Mesenchymal stem cell (in vitro differentiated cells and primary cell): ENCODE results near the gene MTPN.

ENCODE experiments used
- DNase-seq: peaks from one replicate; pipeline ENCODE4 v3.0.0-alpha.2; 2013
- H2AFZ ChIP-seq: one replicate; pipeline ENCODE4 v1.6.1; 2013; ENCODE audit warnings: low read depth, mild to moderate bottlenecking, control low read depth, inconsistent platforms, low read length, moderate library complexity
- H2AK5ac ChIP-seq: 2 replicates; pipeline ENCODE4 v1.6.1; 2013; ENCODE audit warnings: low read length, moderate library complexity, mild to moderate bottlenecking, inconsistent platforms; ENCODE audit not compliant: severe bottlenecking
- H2BK120ac ChIP-seq: one replicate; pipeline ENCODE4 v1.6.1; 2013; ENCODE audit warnings: low read depth, mild to moderate bottlenecking, inconsistent platforms, low read length, moderate library complexity
- H2BK12ac ChIP-seq, 2 experiments: one replicate each; pipeline ENCODE4 v1.6.1; 2013; ENCODE audit warnings: inconsistent platforms in 2 of 2, low read length in 2 of 2, mild to moderate bottlenecking in 2 of 2, moderate library complexity in 2 of 2, control low read depth in 1 of 2
- H2BK15ac ChIP-seq: one replicate; pipeline ENCODE4 v1.6.1; 2013; ENCODE audit warnings: mild to moderate bottlenecking, low read depth, inconsistent platforms; ENCODE audit not compliant: poor library complexity, severe bottlenecking
- H2BK5ac ChIP-seq: 2 replicates; pipeline ENCODE4 v1.6.1; 2013; ENCODE audit warnings: low read depth, mild to moderate bottlenecking, low read length, control low read depth, inconsistent platforms; ENCODE audit not compliant: poor library complexity, severe bottlenecking
- H3K14ac ChIP-seq, 2 experiments: one replicate each; pipeline ENCODE4 v1.6.1; 2013; ENCODE audit warnings: inconsistent platforms in 2 of 2, low read length in 2 of 2, control low read depth in 1 of 2, mild to moderate bottlenecking in 1 of 2, moderate library complexity in 1 of 2
- H3K18ac ChIP-seq, 2 experiments: one replicate each; pipeline ENCODE4 v1.6.1; 2013; ENCODE audit warnings: inconsistent platforms in 2 of 2, low read length in 2 of 2, control low read depth in 1 of 2, low read depth in 1 of 2, mild to moderate bottlenecking in 1 of 2
- H3K23ac ChIP-seq, 2 experiments: one replicate each; pipeline ENCODE4 v1.6.1; 2013; ENCODE audit warnings: inconsistent platforms in 2 of 2, low read length in 2 of 2, mild to moderate bottlenecking in 2 of 2, moderate library complexity in 2 of 2, control low read depth in 1 of 2
- H3K27ac ChIP-seq: 2 replicates; pipeline ENCODE4 v1.5.1; 2013; ENCODE audit warnings: mild to moderate bottlenecking, moderate library complexity, low read length, control low read depth, inconsistent platforms; ENCODE audit not compliant: poor library complexity, severe bottlenecking
- H3K27me3 ChIP-seq, 2 experiments: 2 replicates each; pipeline versions ENCODE4 v1.6.1 to v1.7.0; 2013; ENCODE audit warnings: low read length in 2 of 2, mild to moderate bottlenecking in 2 of 2, moderate library complexity in 2 of 2, control low read depth in 1 of 2, inconsistent platforms in 1 of 2; ENCODE audit not compliant: control insufficient read depth in 1 of 2, insufficient read depth in 1 of 2
- H3K36me3 ChIP-seq, 2 experiments: 2 replicates each; pipeline versions ENCODE4 v1.6.1 to v1.7.0; 2013; ENCODE audit warnings: low read length in 2 of 2, control low read depth in 1 of 2, inconsistent platforms in 1 of 2, low read depth in 1 of 2, mild to moderate bottlenecking in 1 of 2; ENCODE audit not compliant: insufficient read depth in 2 of 2, control insufficient read depth in 1 of 2
- H3K4ac ChIP-seq, 2 experiments: one replicate each; pipeline ENCODE4 v1.6.1; 2013; ENCODE audit warnings: inconsistent platforms in 2 of 2, low read length in 2 of 2, mild to moderate bottlenecking in 2 of 2, moderate library complexity in 2 of 2, control low read depth in 1 of 2, low read depth in 1 of 2
- H3K4me1 ChIP-seq: 2 replicates; pipeline ENCODE4 v1.6.1; 2013; ENCODE audit warnings: low read depth, low read length, control low read depth; ENCODE audit not compliant: control insufficient read depth, insufficient read depth
- H3K4me2 ChIP-seq: 2 replicates; pipeline ENCODE4 v1.6.1; 2013; ENCODE audit warnings: low read length, mild to moderate bottlenecking, inconsistent platforms; ENCODE audit not compliant: poor library complexity, severe bottlenecking
- H3K4me3 ChIP-seq, 2 experiments: 2 replicates each; pipeline versions ENCODE4 v1.5.1 to v1.7.0; 2013; ENCODE audit warnings: low read length in 2 of 2, mild to moderate bottlenecking in 2 of 2, control low read depth in 1 of 2, low read depth in 1 of 2; ENCODE audit not compliant: insufficient read depth in 1 of 2
- H3K79me1 ChIP-seq: replicated peaks from 2 replicates; pipeline ENCODE4 v1.6.1; 2013; ENCODE audit warnings: mild to moderate bottlenecking, control low read depth, low read length, inconsistent platforms; ENCODE audit not compliant: poor library complexity, severe bottlenecking
- H3K9ac ChIP-seq: 2 replicates; pipeline ENCODE4 v1.7.0; 2013; ENCODE audit warnings: mild to moderate bottlenecking, low read length, moderate library complexity
- H3K9me3 ChIP-seq: 2 replicates; pipeline ENCODE4 v1.7.0; 2013; ENCODE audit warnings: mild to moderate bottlenecking, low read length; ENCODE audit not compliant: control insufficient read depth
- H4K8ac ChIP-seq: one replicate; pipeline ENCODE4 v1.6.1; 2013; ENCODE audit warnings: inconsistent platforms, mild to moderate bottlenecking, low read length, moderate library complexity
- H4K91ac ChIP-seq: one replicate; pipeline ENCODE4 v1.6.1; 2013; ENCODE audit warnings: mild to moderate bottlenecking, low read length, inconsistent platforms
- WGBS: methylation state at CpG from one replicate; pipeline ENCODE4 v1.1.7; 2013; ENCODE audit warnings: mixed read lengths; 5-methylcytosine and 5-hydroxymethylcytosine counted together

MTPN gene

DNA sequence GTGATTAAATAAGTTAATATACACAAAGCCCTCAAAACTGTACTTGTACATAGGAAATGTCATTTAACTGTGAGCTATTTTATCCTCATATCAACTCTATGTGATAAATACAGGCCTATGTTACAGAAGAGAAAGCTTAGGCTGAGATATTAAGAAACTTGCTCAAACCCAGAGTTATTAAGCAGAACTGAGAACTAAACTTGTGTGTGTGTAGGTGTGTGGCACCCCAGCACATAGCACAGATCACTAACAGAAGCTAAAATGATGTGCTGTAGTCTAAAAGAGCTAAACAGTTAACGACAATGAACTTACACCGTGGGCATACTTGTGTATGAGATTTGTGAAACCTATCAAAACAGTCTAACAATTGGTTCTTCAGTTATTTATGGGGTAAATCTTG, 34.5 kb downstream of the MTPN start:
- Histone ChIP-seq H3K79me1 (peaks cover 16% of the 10 kb centered on the region), H3K9me3 (no peaks in the 10 kb centered on the region), H3K23ac (no peak overlapping the region), H3K14ac (no peak overlapping the region), H3K27ac (no peak overlapping the region), H2AK5ac (no peak overlapping the region), H2BK15ac (no peak overlapping the region), H4K8ac (no peak overlapping the region), H3K4me3 (no peak overlapping the region), H3K18ac (no peak overlapping the region), H2BK12ac (no peak overlapping the region), H2BK5ac (no peak overlapping the region), H3K36me3 (peaks cover 0 to 38% of the 10 kb centered on the region in 2 experiments), H3K4me1 (no peaks in the 10 kb centered on the region), H3K4ac (no peak overlapping the region), H4K91ac (no peak overlapping the region), H3K4me2 (no peak overlapping the region), H3K27me3 (no peaks in the 10 kb centered on the region), H3K9ac (no peak overlapping the region), H2AFZ (no peak overlapping the region), H2BK120ac (no peak overlapping the region)
- no peak for DNase-seq
- no CpG with 5 or more reads among the region's 2 CpGs for WGBS

DNA sequence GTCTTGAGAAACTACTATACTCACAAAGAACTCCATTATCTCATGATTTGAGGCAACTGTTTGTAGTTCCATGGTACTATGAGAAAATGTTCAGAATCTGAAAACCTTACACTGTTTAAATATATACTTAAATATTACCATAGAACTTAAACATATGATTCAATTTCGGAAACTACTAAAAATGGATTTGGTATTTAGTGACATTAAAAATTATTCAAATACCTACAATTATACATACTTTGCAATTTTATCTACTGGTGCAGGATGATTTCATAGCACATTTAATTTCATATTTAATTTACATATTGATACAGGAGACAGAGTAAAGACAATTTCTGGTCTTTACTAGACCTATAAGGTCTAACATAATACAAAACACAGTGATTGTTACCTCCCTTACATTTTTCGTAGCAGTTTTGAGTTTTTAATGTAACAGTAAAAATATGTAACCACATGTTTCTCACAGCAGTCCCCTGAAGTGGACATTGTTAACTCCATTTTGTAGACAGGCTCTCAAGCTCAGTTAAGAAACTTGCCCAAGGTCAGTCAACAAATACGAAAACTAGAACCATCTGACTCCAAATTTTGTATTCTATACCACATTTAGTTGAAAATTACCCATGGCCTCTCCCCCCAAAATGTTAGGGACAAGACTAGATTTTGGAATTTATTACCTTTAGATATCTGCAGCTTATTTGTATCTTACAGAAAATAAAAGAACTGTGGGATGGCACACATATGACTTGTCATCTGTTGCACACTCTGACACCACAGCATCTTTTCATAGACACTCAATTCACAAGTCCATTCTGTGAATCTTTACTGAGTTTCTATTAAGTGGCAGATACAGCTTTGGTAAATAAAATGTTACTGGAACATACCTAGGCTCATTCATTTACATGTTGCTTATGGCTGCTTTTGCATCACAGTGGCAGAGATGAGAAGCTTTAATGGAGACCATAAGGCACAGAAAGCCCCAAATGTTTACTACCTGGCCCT, 36.8 kb downstream of the MTPN start:
- Histone ChIP-seq H3K4me2 (no peak overlapping the region), H3K27ac (no peak overlapping the region), H3K4me3 (no peak overlapping the region), H3K9ac (no peak overlapping the region), H3K14ac (no peak overlapping the region), H2BK120ac (no peak overlapping the region), H2BK15ac (no peak overlapping the region), H3K9me3 (no peaks in the 10 kb centered on the region), H3K36me3 (peaks cover 0 to 24% of the 10 kb centered on the region in 2 experiments), H3K18ac (no peak overlapping the region), H3K4ac (no peak overlapping the region), H3K4me1 (no peaks in the 10 kb centered on the region), H3K27me3 (no peaks in the 10 kb centered on the region), H2BK12ac (no peak overlapping the region), H2BK5ac (no peak overlapping the region), H3K79me1 (peaks cover 16% of the 10 kb centered on the region), H4K91ac (no peak overlapping the region), H2AK5ac (no peak overlapping the region), H3K23ac (no peak overlapping the region), H2AFZ (no peak overlapping the region), H4K8ac (no peak overlapping the region)
- DNase-seq = no peak
- 86% methylated on average over 1 of the region's 3 CpGs for WGBS

DNA sequence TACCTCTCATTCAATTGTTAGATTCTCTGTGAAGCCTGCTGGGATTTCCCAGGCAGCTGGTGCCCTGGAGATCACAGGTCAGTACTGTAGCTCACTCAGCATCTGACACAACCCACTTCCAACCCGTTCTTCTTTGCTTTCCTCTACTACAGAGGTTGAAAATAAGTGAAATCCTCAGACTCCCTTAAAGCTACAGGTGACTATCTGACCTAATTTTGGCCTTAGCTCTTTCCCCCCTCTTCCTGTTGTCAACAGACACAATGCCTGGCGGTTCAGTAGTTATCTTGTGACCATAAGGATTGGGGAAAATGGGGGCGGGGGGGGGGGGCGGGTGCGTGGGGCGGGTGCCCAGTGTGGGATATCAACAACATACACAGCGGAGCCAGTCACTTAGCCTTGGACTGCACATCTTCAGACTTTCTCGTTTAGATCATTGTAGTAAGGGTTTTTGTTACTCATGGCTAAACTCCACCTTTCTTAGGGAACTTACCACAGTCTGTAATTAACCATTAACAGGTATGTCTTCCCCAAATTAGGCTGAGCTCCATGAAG, 37.8 kb downstream of the MTPN start:
- Histone ChIP-seq H3K4me1 (no peaks in the 10 kb centered on the region), H4K8ac (no peak overlapping the region), H3K4me2 (no peak overlapping the region), H2AFZ (no peak overlapping the region), H3K18ac (no peak overlapping the region), H2BK15ac (no peak overlapping the region), H3K14ac (no peak overlapping the region), H2BK120ac (no peak overlapping the region), H2BK12ac (no peak overlapping the region), H3K79me1 (peaks cover 17% of the 10 kb centered on the region), H3K36me3 (peaks cover 0 to 23% of the 10 kb centered on the region in 2 experiments), H3K9ac (no peak overlapping the region), H3K4ac (no peak overlapping the region), H3K27ac (no peak overlapping the region), H3K9me3 (no peaks in the 10 kb centered on the region), H2AK5ac (no peak overlapping the region), H4K91ac (no peak overlapping the region), H3K27me3 (no peaks in the 10 kb centered on the region), H2BK5ac (no peak overlapping the region), H3K4me3 (no peak overlapping the region), H3K23ac (no peak overlapping the region)
- DNase-seq = no peak
- 44% methylated on average over 1 of the region's 8 CpGs for WGBS

DNA sequence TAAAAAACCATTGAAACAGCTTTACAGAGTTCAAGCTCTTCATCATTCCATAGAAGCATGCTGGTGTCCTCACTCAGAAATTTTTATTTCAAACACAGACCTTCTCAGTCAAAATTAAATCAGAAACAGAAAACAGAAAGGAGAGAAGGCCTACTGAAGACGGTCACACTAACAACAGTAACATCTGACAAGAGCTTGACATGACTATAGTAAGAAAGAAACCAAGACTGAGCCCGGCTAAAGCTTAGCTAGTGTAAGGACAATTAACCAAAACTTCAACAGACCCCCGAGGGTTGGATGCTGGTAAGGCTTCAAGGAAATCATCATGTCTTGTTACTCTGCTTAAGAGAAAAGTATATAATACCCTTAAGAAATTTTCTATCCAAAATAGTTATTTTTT, 38.6 kb downstream of the MTPN start:
- no peak overlapping the region for H4K91ac ChIP-seq
- no peak overlapping the region for H3K4me2 ChIP-seq
- H3K23ac ChIP-seq = no peak overlapping the region
- H3K79me1 ChIP-seq = peaks cover 17% of the 10 kb centered on the region
- no peak overlapping the region for H2AK5ac ChIP-seq
- WGBS = 87% methylated on average over 3 of the region's 3 CpGs
- no peak overlapping the region for H2BK120ac ChIP-seq
- no peak overlapping the region for H3K9ac ChIP-seq
- no peak overlapping the region for H2AFZ ChIP-seq
- H2BK5ac ChIP-seq = no peak overlapping the region
- H3K36me3 ChIP-seq = peaks cover 0 to 23% of the 10 kb centered on the region in 2 experiments
- H2BK15ac ChIP-seq = no peak overlapping the region
- H3K27me3 ChIP-seq = no peaks in the 10 kb centered on the region
- no peak overlapping the region for H3K14ac ChIP-seq
- H3K4me3 ChIP-seq = no peak overlapping the region
- H3K27ac ChIP-seq = no peak overlapping the region
- no peak overlapping the region for H3K18ac ChIP-seq
- no peak overlapping the region for H2BK12ac ChIP-seq
- DNase-seq = no peak
- H3K4ac ChIP-seq = no peak overlapping the region
- no peaks in the 10 kb centered on the region for H3K9me3 ChIP-seq
- no peak overlapping the region for H4K8ac ChIP-seq
- H3K4me1 ChIP-seq = no peaks in the 10 kb centered on the region
